ENCODE results near the gene PDE4B.
A peak's percentile ranks its signal among the peaks of the same experiment; 100 is the strongest.
"Not testable (repeated sequence)": the region's sequence is repeated elsewhere in the genome, so short reads cannot be mapped to it uniquely, and the experiment has no call there.

The PDE4B gene

GRCh38 chr1:66294707-66295370 lies 502.1 kb downstream of the PDE4B start:
- no peak for DNase-seq

GRCh38 chr1:66295803-66296202 lies 503.1 kb downstream of the PDE4B start:
- DNase-seq = no peak

GRCh38 chr1:66296370-66296769 lies 503.7 kb downstream of the PDE4B start:
- DNase-seq = no peak

GRCh38 chr1:66296951-66297350 lies 504.3 kb downstream of the PDE4B start:
- DNase-seq = no peak

- DNase-seq = no peak
Observed at GRCh38 chr1:66298464-66298863, 505.8 kb downstream of the PDE4B start.

- DNase-seq = no peak
Observed at GRCh38 chr1:66300280-66300971, 507.7 kb downstream of the PDE4B start.

GRCh38 chr1:66300972-66301451 lies 508.3 kb downstream of the PDE4B start:
- DNase-seq = peak in 1 of 2 donors; percentile 81

GRCh38 chr1:66302184-66302742 lies 509.6 kb downstream of the PDE4B start:
- no peak for DNase-seq

- peak in 1 of 2 donors; percentile 22 for DNase-seq
Observed at GRCh38 chr1:66302815-66303214, 510.1 kb downstream of the PDE4B start.

- no peak for DNase-seq
Observed at GRCh38 chr1:66303646-66304045, 511.0 kb downstream of the PDE4B start.

GRCh38 chr1:66304128-66304527 lies 511.4 kb downstream of the PDE4B start:
- DNase-seq = no peak

- no peak for DNase-seq
Observed at GRCh38 chr1:66305927-66306326, 513.2 kb downstream of the PDE4B start.

GRCh38 chr1:66309006-66309741 lies 516.5 kb downstream of the PDE4B start:
- no peak for DNase-seq

- no peak for DNase-seq
Observed at GRCh38 chr1:66311092-66311491, 518.4 kb downstream of the PDE4B start.

- DNase-seq = no peak
Observed at GRCh38 chr1:66311628-66312027, 518.9 kb downstream of the PDE4B start.

- DNase-seq = no peak
Observed at GRCh38 chr1:66312271-66312990, 519.7 kb downstream of the PDE4B start.

- no peak for DNase-seq
Observed at GRCh38 chr1:66313429-66313828, 520.7 kb downstream of the PDE4B start.

- peak in 1 of 2 donors; percentile 14 for DNase-seq
Observed at GRCh38 chr1:66315671-66316070, 523.0 kb downstream of the PDE4B start.

- DNase-seq = peak in 1 of 2 donors; percentile 37
Observed at GRCh38 chr1:66316464-66317247, 524.0 kb downstream of the PDE4B start.

- peak in 1 of 2 donors; percentile 70 for DNase-seq
Observed at GRCh38 chr1:66317248-66317515, 524.5 kb downstream of the PDE4B start.

- no peak for DNase-seq
Observed at GRCh38 chr1:66320231-66320630, 527.5 kb downstream of the PDE4B start.

- not testable (repeated sequence) for DNase-seq
Observed at GRCh38 chr1:66322462-66322861, 529.8 kb downstream of the PDE4B start.

Data from bone marrow (tissue), 2 donors.